ENCODE data around the gene ATP6V1F. TPM values are rescaled to one million over a fixed set of nuclear protein-coding genes. Genes with fewer than 3 reads are reported as not detected.

The ATP6V1F gene
- total RNA-seq, 1 experiment from 2014 or later = 115 TPM

- H2AFZ ChIP-seq (ENCODE audit: low read length) = no peak overlapping the region
- H2BK120ac ChIP-seq (ENCODE audit: low read depth, low read length, poor library complexity, severe bottlenecking) = no peak overlapping the region
- DNase-seq = no peak
- H3K9me3 Mint-ChIP-seq = no peaks in the 10 kb centered on the region
- H3K36me3 Mint-ChIP-seq (ENCODE audit: insufficient read depth in 1 of 3, low read depth in 3 of 3) = no peaks in the 10 kb centered on the region
- no peak overlapping the region for H3T11ph ChIP-seq (ENCODE audit: low read length)
- no peak overlapping the region for H3K4ac ChIP-seq (ENCODE audit: low read depth, low read length)
- no peak overlapping the region for H3K23ac ChIP-seq (ENCODE audit: insufficient read length, low read depth, low read length)
- peaks cover 42% of the 10 kb centered on the region for H3K27me3 Mint-ChIP-seq (ENCODE audit: low read depth)
- H2AK5ac ChIP-seq (ENCODE audit: insufficient read length, low read length) = no peak overlapping the region
- H4K20me1 ChIP-seq (ENCODE audit: control insufficient read depth, insufficient read depth, insufficient read length) = no peaks in the 10 kb centered on the region
- H3K18ac ChIP-seq (ENCODE audit: insufficient read length, low read depth, low read length) = no peak overlapping the region
- H3K9me3 ChIP-seq (ENCODE audit: control insufficient read depth, low read depth, low read length) = no peaks in the 10 kb centered on the region
- H3K79me2 ChIP-seq (ENCODE audit: insufficient read depth, low read length) = no peaks in the 10 kb centered on the region
- no peak overlapping the region for H3K14ac ChIP-seq (ENCODE audit: insufficient read depth, low read length)
- H2BK15ac ChIP-seq (ENCODE audit: low read depth, low read length) = no peak overlapping the region
- TF ChIP-seq CTCF (conservative IDR thresholded peaks at IDR 0.05) = no peak
- H3K56ac ChIP-seq (ENCODE audit: insufficient read length, low read depth, low read length) = no peak overlapping the region
- H3K9ac ChIP-seq (ENCODE audit: extremely low read depth, insufficient read length, low read length) = no peak overlapping the region
- peaks cover 22% of the 10 kb centered on the region for H3K23me2 ChIP-seq (ENCODE audit: insufficient read length, low read depth, low read length, poor library complexity, severe bottlenecking)
- no CpG with 5 or more reads among the region's 2 CpGs for WGBS (ENCODE audit: extremely low coverage, insufficient read length, low lambda C conversion rate)
- no peak overlapping the region for H2BK20ac ChIP-seq (ENCODE audit: low read depth, low read length, poor library complexity, severe bottlenecking)
- H2BK5ac ChIP-seq (ENCODE audit: insufficient read length, low read length) = no peak overlapping the region
- H4K5ac ChIP-seq (ENCODE audit: insufficient read length, low read depth, low read length) = no peak overlapping the region
- H4K91ac ChIP-seq (ENCODE audit: insufficient read length, low read depth, low read length) = no peak overlapping the region
- no peak overlapping the region for H2BK12ac ChIP-seq (ENCODE audit: insufficient read length, low read depth, low read length)
- H4K8ac ChIP-seq (replicated peaks; ENCODE audit: insufficient read length, low read depth, low read length) = no peak overlapping the region
- H3K4me2 ChIP-seq (ENCODE audit: insufficient read depth, insufficient read length, low read length) = peak overlapping the region; percentile 80
- H3K27ac Mint-ChIP-seq = no peak overlapping the region
- H3K27me3 ChIP-seq (ENCODE audit: insufficient read depth, low read length) = peaks cover 12% of the 10 kb centered on the region; the same call in 1 of the 2 replicates
- peaks cover 5% of the 10 kb centered on the region; the same call in 1 of the 2 replicates for H3K4me1 ChIP-seq (ENCODE audit: insufficient read depth, low read length)
- H3K27ac ChIP-seq (ENCODE audit: insufficient read length, low read depth, low read length) = no peak overlapping the region
- H3K4me3 Mint-ChIP-seq = peak overlapping the region; percentile 55 to 80; a peak in 3 of 5 replicates
- H3K4me1 Mint-ChIP-seq = peaks cover 31 to 49% of the 10 kb centered on the region in 2 experiments
- H3K79me1 ChIP-seq (ENCODE audit: insufficient read depth, low read depth, low read length, poor library complexity, severe bottlenecking) = no peaks in the 10 kb centered on the region
Measured at GRCh38 chr7:128832880-128833147, 29.8 kb upstream of the ATP6V1F start.

All from H9 (cell line).